ENCODE data around the gene NLK. TPM values are rescaled to one million over a fixed set of nuclear protein-coding genes. Genes with fewer than 3 reads are reported as not detected.

The NLK gene
- total and polyA plus RNA-seq, 2 of the 4 experiments (the other 2 are of a cell fraction), result 15.3 to 23.3 TPM

DNA sequence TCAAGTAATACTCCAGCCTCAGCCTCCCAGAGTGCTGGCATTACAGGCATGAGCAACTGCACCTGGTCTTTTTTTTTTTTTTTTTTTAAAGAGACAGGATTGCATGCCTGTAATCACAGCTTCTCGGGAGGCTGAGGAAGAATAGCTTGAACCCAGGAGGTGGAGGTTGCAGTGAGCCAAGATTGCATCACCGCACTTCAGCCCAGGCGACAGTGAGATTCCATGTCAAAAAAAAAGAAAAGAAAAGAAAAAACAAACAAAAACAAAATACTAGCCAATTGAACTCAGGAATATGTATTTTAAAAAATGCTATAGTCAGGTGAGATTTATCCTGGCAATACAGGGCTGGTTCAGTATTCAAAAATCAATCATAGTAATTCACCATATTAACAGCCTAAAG is 158.8 kb downstream of the NLK start:
- dilution Hi-C loops (cut with HindIII; ENCODE audit: low sequenced_read_pairs, unreplicated experiment), result no loop called here
- no peak for TF ChIP-seq SMC3 (IDR thresholded peaks at IDR 0.05; ENCODE audit: low read depth, low read length)
- TF ChIP-seq MAFK (IDR thresholded peaks at IDR 0.05; ENCODE audit: low read depth, low read length), result no peak
- no peak for TF ChIP-seq RAD21 (IDR thresholded peaks at IDR 0.05; ENCODE audit: low read length)
- peak; percentile 32; the same call in 1 of the 2 replicates for TF ChIP-seq CEBPB (IDR thresholded peaks at IDR 0.05; ENCODE audit: low read depth, low read length)
- no peak for TF ChIP-seq FOS (IDR thresholded peaks at IDR 0.05; ENCODE audit: low read depth, low read length)
- TF ChIP-seq, protein P1, sequence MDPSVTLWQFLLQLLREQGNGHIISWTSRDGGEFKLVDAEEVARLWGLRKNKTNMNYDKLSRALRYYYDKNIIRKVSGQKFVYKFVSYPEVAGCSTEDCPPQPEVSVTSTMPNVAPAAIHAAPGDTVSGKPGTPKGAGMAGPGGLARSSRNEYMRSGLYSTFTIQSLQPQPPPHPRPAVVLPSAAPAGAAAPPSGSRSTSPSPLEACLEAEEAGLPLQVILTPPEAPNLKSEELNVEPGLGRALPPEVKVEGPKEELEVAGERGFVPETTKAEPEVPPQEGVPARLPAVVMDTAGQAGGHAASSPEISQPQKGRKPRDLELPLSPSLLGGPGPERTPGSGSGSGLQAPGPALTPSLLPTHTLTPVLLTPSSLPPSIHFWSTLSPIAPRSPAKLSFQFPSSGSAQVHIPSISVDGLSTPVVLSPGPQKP (IDR thresholded peaks at IDR 0.05; ENCODE audit: borderline replicate concordance, low read depth, low read length), result no peak
- no peak for TF ChIP-seq MAZ (IDR thresholded peaks at IDR 0.05; ENCODE audit: borderline replicate concordance, low read depth, low read length)
- H2AK9ac ChIP-seq (replicated peaks; ENCODE audit: low read depth, low read length, poor library complexity), result no peak overlapping the region
- intact Hi-C loops (cut with micrococcal nuclease), result no loop called here
- H4K91ac ChIP-seq (ENCODE audit: insufficient read depth, low read depth, low read length), result no peak overlapping the region
- H3K27me3 ChIP-seq (ENCODE audit: control insufficient read depth, insufficient read depth, low read length), result no peaks in the 10 kb centered on the region
- H2AK5ac ChIP-seq (ENCODE audit: low read depth, low read length), result no peak overlapping the region
- ATAC-seq (ENCODE audit: low read depth), result no peak
- H3K14ac ChIP-seq (replicated peaks; ENCODE audit: low read depth, low read length), result no peak overlapping the region
- no peak overlapping the region for H3K56ac ChIP-seq (ENCODE audit: extremely low read depth, insufficient read depth, low read length)
- H3K36me3 ChIP-seq (ENCODE audit: control insufficient read depth, insufficient read depth, low read length), result peaks cover 8% of the 10 kb centered on the region
- in situ Hi-C loops (cut with MboI; ENCODE audit: low sequenced_read_pairs), result no loop called here
- no peak overlapping the region for H2BK20ac ChIP-seq (ENCODE audit: low read depth, low read length)
- H3K79me1 ChIP-seq (ENCODE audit: low read depth in 1 of 2, low read length in 2 of 2), result no peaks in the 10 kb centered on the region
- POLR2A ChIA-PET (ENCODE audit: unreplicated experiment), result no interaction called here
- H4K20me1 ChIP-seq (ENCODE audit: insufficient read depth, low read length), result no peaks in the 10 kb centered on the region
- H4K5ac ChIP-seq (ENCODE audit: low read depth, low read length), result no peak overlapping the region
- H3K4ac ChIP-seq (ENCODE audit: low read depth, low read length), result no peak overlapping the region
- H2BK5ac ChIP-seq (ENCODE audit: low read depth, low read length, poor library complexity, severe bottlenecking), result no peak overlapping the region
- no peak overlapping the region for H3K4me3 ChIP-seq (ENCODE audit: insufficient read depth, low read depth, low read length)
- H2AFZ ChIP-seq (replicated peaks; ENCODE audit: low read length, poor library complexity), result no peak overlapping the region
- no peak overlapping the region for H2BK120ac ChIP-seq (ENCODE audit: low read depth, low read length)
- H3K9me3 ChIP-seq (ENCODE audit: control insufficient read depth, insufficient read depth, low read length), result no peaks in the 10 kb centered on the region
- CTCF ChIA-PET, result no interaction called here
- H3K9ac ChIP-seq (ENCODE audit: low read depth, low read length), result no peak overlapping the region
- 0 out of 2 replicates have a peak, but pooled peaks cover 4% of the 10 kb centered on the region for H3K9me1 ChIP-seq (ENCODE audit: insufficient read depth, low read length)
- no TSS peak for BruUV-seq (replicated peaks)
- WGBS, 2 experiments (ENCODE audit: extremely low coverage in 2 of 2, insufficient read length in 1 of 2), result no CpG with 5 or more reads among the region's 3 CpGs
- H3K27ac ChIP-seq (ENCODE audit: insufficient read depth, low read length), result no peak overlapping the region
- H4K8ac ChIP-seq (ENCODE audit: low read depth in 2 of 2, low read length in 2 of 2), result no peak overlapping the region
- no peak overlapping the region for H3K4me2 ChIP-seq (ENCODE audit: low read depth, low read length)
- no peak overlapping the region for H2BK15ac ChIP-seq (ENCODE audit: low read depth, low read length)
- no peak for DNase-seq
- no peak overlapping the region for H3K18ac ChIP-seq (ENCODE audit: low read depth, low read length)
- 0 out of 2 replicates have a peak, but pooled peaks cover 2% of the 10 kb centered on the region for H3K4me1 ChIP-seq (ENCODE audit: control insufficient read depth, insufficient read depth, low read length)
- H3K23ac ChIP-seq (ENCODE audit: low read depth, low read length), result no peak overlapping the region

All from IMR-90 (cell line).